HUES64 (cell line): Measurements from ENCODE around the gene PBX3.

Source experiments
- H3K27ac ChIP-seq: 2 replicates; pipeline ENCODE4 v1.7.0; 2013; ENCODE audit warnings: low read depth, low read length, inconsistent platforms
- H3K27me3 ChIP-seq: 2 replicates; pipeline ENCODE4 v1.6.1; 2013; ENCODE audit warnings: mild to moderate bottlenecking, low read length; ENCODE audit not compliant: insufficient read depth
- H3K36me3 ChIP-seq: 2 replicates; pipeline ENCODE4 v1.6.1; 2013; ENCODE audit warnings: mild to moderate bottlenecking, low read length; ENCODE audit not compliant: insufficient read depth
- H3K4me1 ChIP-seq: 2 replicates; pipeline ENCODE4 v1.6.1; 2013; ENCODE audit warnings: mild to moderate bottlenecking, low read length, moderate library complexity; ENCODE audit not compliant: insufficient read depth
- H3K4me3 ChIP-seq: 2 replicates; pipeline ENCODE4 v1.5.1; 2013; ENCODE audit warnings: mild to moderate bottlenecking, low read length, moderate library complexity
- H3K9ac ChIP-seq: 2 replicates; pipeline ENCODE4 v1.6.1; 2013; ENCODE audit warnings: mild to moderate bottlenecking, low read depth, low read length
- H3K9me3 ChIP-seq: 2 replicates; pipeline ENCODE4 v1.6.1; 2013; ENCODE audit warnings: low read depth, low read length; ENCODE audit not compliant: insufficient read depth
- WGBS: fragments of 150-250, 120-280 bp; methylation state at CpG from one replicate; pipeline ENCODE4 v1.1.7; 2013; ENCODE audit warnings: missing lambda C conversion rate; 5-methylcytosine and 5-hydroxymethylcytosine counted together

PBX3 gene

GRCh38 chr9:125749287-125749935 lies 2.2 kb downstream of the PBX3 start:
- peak overlapping the region; percentile 91 for H3K4me3 ChIP-seq
- H3K27me3 ChIP-seq = peaks cover 6% of the 10 kb centered on the region; the same call in 1 of the 2 replicates
- no peak overlapping the region for H3K9ac ChIP-seq
- H3K27ac ChIP-seq = no peak overlapping the region
- H3K36me3 ChIP-seq = peaks cover 17% of the 10 kb centered on the region
- 47% methylated on average over 3 of the region's 4 CpGs for WGBS
- peaks cover 62% of the 10 kb centered on the region for H3K4me1 ChIP-seq
- no peaks in the 10 kb centered on the region for H3K9me3 ChIP-seq

- Histone ChIP-seq H3K27ac (peak overlapping the region; percentile 55; the same call in 1 of the 2 replicates), H3K4me1 (peaks cover 68% of the 10 kb centered on the region), H3K27me3 (peaks cover 5% of the 10 kb centered on the region; the same call in 1 of the 2 replicates), H3K9me3 (no peaks in the 10 kb centered on the region), H3K9ac (no peak overlapping the region), H3K4me3 (peak overlapping the region; percentile 91), H3K36me3 (peaks cover 17% of the 10 kb centered on the region)
- WGBS = 49% methylated on average over 2 of the region's 4 CpGs
Measured at GRCh38 chr9:125749951-125750626, 2.9 kb downstream of the PBX3 start.

GRCh38 chr9:125750627-125751011 lies 3.4 kb downstream of the PBX3 start:
- 31% methylated on average over 5 of the region's 6 CpGs for WGBS
- H3K9me3 ChIP-seq = no peaks in the 10 kb centered on the region
- H3K36me3 ChIP-seq = peaks cover 17% of the 10 kb centered on the region
- H3K4me3 ChIP-seq = peak overlapping the region; percentile 91
- peak overlapping the region; percentile 55; the same call in 1 of the 2 replicates for H3K27ac ChIP-seq
- H3K4me1 ChIP-seq = peaks cover 68% of the 10 kb centered on the region
- H3K27me3 ChIP-seq = no peaks in the 10 kb centered on the region
- no peak overlapping the region for H3K9ac ChIP-seq

- Histone ChIP-seq H3K27me3 (no peaks in the 10 kb centered on the region), H3K27ac (peak overlapping the region; percentile 27; the same call in 1 of the 2 replicates), H3K36me3 (peaks cover 17% of the 10 kb centered on the region), H3K4me1 (peaks cover 83% of the 10 kb centered on the region), H3K4me3 (peak overlapping the region; percentile 7; the same call in 1 of the 2 replicates), H3K9me3 (no peaks in the 10 kb centered on the region), H3K9ac (no peak overlapping the region)
- WGBS = 61% methylated on average over 3 of the region's 3 CpGs
Measured at GRCh38 chr9:125752070-125752628, 5.0 kb downstream of the PBX3 start.

- WGBS = no CpG with 5 or more reads among the region's 2 CpGs
- Histone ChIP-seq H3K36me3 (peaks cover 14% of the 10 kb centered on the region), H3K27ac (peak overlapping the region; percentile 9; the same call in 1 of the 2 replicates), H3K4me3 (no peak overlapping the region), H3K4me1 (peaks cover 100% of the 10 kb centered on the region), H3K27me3 (no peaks in the 10 kb centered on the region), H3K9me3 (no peaks in the 10 kb centered on the region), H3K9ac (no peak overlapping the region)
Measured at GRCh38 chr9:125754096-125754495, 6.9 kb downstream of the PBX3 start.

- peak overlapping the region; percentile 7; the same call in 1 of the 2 replicates for H3K27ac ChIP-seq
- peaks cover 100% of the 10 kb centered on the region for H3K4me1 ChIP-seq
- no peaks in the 10 kb centered on the region for H3K9me3 ChIP-seq
- no peaks in the 10 kb centered on the region for H3K27me3 ChIP-seq
- H3K9ac ChIP-seq = no peak overlapping the region
- H3K4me3 ChIP-seq = peak overlapping the region; percentile 2; the same call in 1 of the 2 replicates
- WGBS = 11% methylated on average over 1 of the region's 1 CpG
- H3K36me3 ChIP-seq = peaks cover 8% of the 10 kb centered on the region
Measured at GRCh38 chr9:125755340-125755739, 8.2 kb downstream of the PBX3 start.

GRCh38 chr9:125756518-125756917 lies 9.3 kb downstream of the PBX3 start:
- Histone ChIP-seq H3K4me3 (no peak overlapping the region), H3K4me1 (peaks cover 100% of the 10 kb centered on the region)
- 90% methylated on average over 4 of the region's 4 CpGs for WGBS

GRCh38 chr9:125757834-125758233 lies 10.7 kb downstream of the PBX3 start:
- H3K4me1 ChIP-seq = peaks cover 100% of the 10 kb centered on the region

More at GRCh38 chr9:125756518-125756917, 9.3 kb downstream of the PBX3 start:
- Histone ChIP-seq H3K27me3 (no peaks in the 10 kb centered on the region), H3K27ac (peak overlapping the region; percentile 2; the same call in 1 of the 2 replicates), H3K36me3 (peaks cover 2% of the 10 kb centered on the region; the same call in 1 of the 2 replicates), H3K9me3 (no peaks in the 10 kb centered on the region), H3K9ac (no peak overlapping the region)

GRCh38 chr9:125758986-125759763 lies 12.0 kb downstream of the PBX3 start:
- H3K36me3 ChIP-seq = no peaks in the 10 kb centered on the region
- WGBS = 28% methylated on average over 6 of the region's 6 CpGs

More at GRCh38 chr9:125757834-125758233, 10.7 kb downstream of the PBX3 start:
- H3K9me3 ChIP-seq = no peaks in the 10 kb centered on the region
- no peaks in the 10 kb centered on the region; the same call in 1 of the 2 replicates for H3K36me3 ChIP-seq
- H3K4me3 ChIP-seq = no peak overlapping the region
- 73% methylated on average over 1 of the region's 1 CpG for WGBS
- H3K27ac ChIP-seq = peak overlapping the region; percentile 10; the same call in 1 of the 2 replicates
- H3K9ac ChIP-seq = no peak overlapping the region
- no peaks in the 10 kb centered on the region for H3K27me3 ChIP-seq

GRCh38 chr9:125759764-125760129 lies 12.6 kb downstream of the PBX3 start:
- H3K4me3 ChIP-seq = peak overlapping the region; percentile 24

More at GRCh38 chr9:125758986-125759763, 12.0 kb downstream of the PBX3 start:
- no peaks in the 10 kb centered on the region for H3K9me3 ChIP-seq
- peak overlapping the region; percentile 79; the same call in 1 of the 2 replicates for H3K27ac ChIP-seq
- H3K9ac ChIP-seq = 0 out of 2 replicates have a peak overlapping the region, but pooled peaks have one; percentile 4
- H3K27me3 ChIP-seq = no peaks in the 10 kb centered on the region
- H3K4me1 ChIP-seq = peaks cover 100% of the 10 kb centered on the region
- peak overlapping the region; percentile 24 for H3K4me3 ChIP-seq

More at GRCh38 chr9:125759764-125760129, 12.6 kb downstream of the PBX3 start:
- Histone ChIP-seq H3K27me3 (no peaks in the 10 kb centered on the region), H3K4me1 (peaks cover 96% of the 10 kb centered on the region), H3K9ac (no peak overlapping the region), H3K36me3 (no peaks in the 10 kb centered on the region), H3K27ac (peak overlapping the region; percentile 79; the same call in 1 of the 2 replicates), H3K9me3 (no peaks in the 10 kb centered on the region)
- WGBS = 13% methylated on average over 7 of the region's 7 CpGs
